CD4-positive, alpha-beta T cell treated with Interleukin-4 for 1 hour (primary cell): Measurements from ENCODE around the gene GMDS.
A peak's percentile ranks its signal among the peaks of the same experiment; 100 is the strongest.

Experiments
- DNase-seq, 2 donors: peaks; one replicate each; pipeline ENCODE4 v3.0.0-alpha.2; 2020 to 2022

Gene GMDS

DNA sequence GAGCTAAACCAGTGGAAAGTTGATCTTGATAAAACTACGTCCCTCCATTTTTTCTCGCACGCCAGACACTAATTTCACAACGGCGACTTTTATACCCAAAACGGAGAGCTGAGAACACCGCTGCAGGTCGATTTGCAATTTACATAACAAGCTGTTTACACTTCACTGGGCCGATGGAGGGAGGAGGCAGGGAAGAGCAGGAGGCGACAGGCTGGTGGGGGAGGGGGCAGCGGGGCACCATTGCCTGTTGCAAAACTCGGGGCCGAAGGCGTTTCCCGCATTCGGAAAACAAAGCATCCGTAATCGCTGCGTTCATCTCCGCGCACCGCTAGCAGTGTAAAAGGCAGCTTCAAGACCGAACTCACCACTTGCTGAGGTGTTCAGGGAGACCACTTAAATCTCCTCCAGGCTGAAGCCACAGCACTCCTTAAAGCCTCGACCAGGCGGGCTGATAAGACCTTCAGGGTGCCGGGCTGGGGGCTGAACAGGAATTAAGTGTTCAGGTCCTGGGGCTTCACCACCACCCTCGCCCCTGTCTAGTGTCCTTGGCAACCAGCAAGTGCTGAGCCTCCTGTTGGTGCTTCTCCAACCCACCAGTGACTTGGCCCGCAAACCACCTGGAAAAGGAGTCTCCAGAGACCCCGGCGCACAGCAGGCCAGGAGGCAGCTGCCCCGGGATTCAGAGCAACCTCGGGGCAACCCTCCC, 637.7 kb downstream of the GMDS start:
- DNase-seq: no peak

DNA sequence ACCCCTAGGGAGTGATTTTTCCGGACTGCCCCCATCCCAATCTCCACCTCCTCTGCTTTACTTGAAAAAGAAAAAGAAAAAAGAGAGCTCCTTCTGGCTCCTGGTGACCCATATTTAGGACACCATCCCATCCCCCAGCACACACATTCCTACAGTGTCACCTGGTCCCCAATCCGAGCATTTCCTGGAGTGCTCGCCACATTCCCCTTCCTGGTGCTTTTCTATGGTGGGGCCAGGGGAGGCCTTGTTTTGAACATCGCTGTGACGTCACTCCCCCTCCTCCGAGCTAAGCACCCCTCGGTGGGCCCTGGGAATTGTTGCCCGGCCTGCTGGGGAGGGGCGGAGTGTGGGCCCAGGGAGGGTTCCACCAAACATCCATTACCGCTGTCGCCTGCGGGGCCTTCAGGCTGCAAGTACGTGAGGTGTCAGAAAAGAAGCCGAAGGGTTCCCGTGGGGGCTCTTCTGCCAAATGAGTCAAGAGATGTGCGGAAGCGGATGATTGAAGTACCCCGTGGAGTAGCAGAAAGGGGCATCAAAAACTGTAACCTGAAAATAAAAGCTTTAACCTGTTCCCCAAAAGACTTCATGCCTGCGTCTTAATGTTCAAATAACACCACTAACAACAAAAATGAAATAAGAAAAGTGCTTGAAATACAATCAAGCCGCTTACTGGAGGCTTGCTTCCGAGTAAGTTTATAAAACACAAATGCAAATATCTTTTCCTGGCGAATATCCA, 638.5 kb downstream of the GMDS start:
- DNase-seq: no peak

DNA sequence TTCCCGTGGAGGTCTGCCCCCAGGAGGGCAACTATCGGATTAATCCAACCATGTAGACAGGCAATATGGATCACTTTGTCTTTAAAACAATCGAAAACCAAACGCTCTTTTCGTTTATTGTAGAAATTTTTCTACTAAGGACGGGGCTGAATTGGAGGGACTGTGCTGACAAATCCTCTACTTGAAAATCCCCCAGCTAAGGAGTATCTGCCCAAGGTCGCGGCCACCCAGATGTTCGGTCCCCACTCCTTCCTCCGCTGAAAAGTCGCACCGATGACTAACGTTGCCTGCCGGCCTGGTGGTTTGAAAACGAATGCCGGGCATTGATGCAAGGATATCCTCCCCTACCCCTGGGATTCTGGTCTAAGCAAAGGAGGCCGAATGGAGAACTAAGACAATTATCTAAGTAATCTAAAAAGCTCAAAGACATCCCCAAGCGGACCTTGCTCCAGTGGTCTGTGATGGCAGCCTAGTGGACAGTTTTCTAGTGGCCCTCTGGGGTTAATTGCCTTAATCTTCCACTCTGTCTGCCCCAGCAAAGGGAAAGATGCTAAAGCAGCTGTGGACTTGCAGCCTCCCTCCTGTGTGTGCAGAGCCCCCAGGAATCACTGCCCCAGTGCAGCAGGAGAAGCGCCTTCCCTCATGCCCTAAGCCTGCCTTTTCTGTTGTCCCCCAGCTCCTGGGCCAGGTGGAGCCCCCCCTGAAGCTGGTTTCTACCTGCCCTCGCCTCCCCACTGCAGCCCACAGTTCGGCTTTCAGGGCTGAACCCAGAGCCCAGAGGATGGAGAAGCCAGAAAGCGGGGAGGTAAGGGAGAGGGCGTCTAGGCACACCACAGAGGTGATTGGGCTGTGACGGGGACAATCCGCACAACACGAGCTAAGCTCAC, 639.3 kb downstream of the GMDS start:
- no peak for DNase-seq

DNA sequence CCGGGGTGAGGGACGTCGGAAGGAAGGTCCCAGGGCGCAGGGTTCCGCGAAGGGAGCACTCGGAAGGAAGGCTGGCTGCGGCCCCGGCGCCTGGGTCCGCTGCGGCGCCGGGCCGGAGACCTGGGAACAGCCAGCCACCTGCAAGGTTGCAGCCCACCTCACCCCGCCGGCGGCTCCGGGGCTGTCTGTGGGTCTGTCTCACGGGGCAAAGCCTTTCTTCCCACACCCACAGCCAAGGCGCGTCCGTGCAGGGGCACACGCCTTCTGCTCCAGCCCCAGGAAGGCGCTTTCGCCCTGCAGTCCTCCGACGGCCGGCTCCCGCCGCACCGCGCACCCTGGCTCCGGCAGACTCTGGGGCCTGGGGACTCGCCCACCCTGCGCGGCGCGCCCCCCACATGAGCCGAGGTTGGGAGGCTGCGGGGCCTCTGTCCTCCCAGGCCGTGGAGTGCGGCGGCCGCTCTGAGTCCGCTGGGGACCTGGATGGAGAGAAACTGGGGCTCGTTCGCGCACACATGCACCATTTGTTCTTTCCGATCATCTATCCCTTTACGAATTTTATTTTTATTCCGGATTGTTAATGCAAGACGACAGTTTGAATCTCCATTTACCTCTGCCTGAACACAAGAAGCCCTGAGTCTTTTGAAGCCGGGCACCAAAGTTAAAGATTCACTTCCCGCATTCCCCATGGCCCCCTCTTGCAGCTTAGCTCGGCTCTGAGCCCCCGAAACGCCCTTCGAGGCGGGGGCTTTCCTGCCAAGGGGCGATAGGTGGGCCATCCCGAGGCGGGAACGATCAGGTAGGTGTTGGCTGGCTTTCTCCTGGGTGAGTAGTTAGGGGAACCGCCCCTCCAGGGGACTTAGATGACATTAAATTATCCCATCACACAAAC, 640.2 kb downstream of the GMDS start:
- no peak for DNase-seq

DNA sequence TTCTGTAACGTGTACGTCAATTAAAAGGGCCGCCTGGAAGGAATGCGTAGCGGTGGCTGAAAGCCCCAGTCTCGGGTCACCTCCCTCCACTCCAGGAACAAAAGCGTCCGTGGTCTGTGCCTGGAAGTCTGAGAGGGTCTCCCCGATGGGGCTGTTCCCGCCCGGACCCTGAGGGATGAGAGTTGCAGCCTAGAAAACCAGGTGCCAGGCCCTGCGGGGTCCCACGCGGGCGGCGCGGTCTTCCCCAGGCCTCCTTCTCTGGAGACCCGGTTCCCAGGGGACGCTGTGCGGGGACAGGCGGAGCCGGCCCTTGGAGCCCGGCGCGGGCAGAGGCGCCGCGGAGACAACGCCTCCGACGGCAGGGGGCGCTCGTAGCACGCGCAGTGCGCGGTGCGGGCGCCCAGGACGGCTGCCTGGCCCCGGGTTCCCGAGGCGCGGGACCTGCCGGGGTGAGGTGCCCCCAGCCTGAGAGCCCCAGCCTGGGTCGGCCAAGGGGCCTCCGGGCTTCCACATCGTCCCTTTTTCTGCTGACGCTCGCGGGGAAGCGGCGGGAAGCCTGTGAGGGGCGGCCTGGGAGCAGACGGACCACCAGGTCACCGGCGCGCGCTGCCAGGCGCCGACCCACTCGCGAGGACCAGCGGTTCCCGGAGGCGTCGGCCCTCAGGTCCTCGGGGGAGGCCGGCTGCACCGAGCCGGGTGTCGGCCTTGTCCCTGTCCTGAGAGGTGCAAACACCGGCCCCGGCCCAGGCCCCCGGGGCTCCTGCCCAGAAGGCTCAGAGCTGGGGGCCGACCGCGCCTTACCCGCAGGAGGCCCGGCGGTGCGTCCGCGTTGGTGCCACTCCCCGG, 641.0 kb downstream of the GMDS start:
- DNase-seq: peak; percentile 50 to 51

DNA sequence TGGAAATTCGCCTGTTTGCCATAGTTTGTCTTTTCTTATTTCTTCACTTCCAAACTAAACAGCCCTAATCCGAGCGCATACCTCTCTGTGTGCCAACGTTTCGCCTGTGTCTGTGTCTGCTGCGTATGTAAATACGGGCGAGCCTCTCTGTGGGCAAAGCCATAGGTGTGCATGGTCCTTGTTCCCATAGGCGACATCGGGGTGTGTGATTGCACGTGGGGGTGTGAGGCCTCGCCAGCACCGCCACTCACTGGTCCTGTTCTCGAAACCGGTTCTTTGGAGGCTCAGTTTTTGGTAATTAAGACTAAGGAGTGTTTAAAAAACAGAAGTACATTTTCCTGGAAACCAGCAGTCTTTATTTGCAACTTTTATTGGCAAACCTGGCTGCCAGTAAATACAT, 641.7 kb downstream of the GMDS start:
- DNase-seq: no peak

DNA sequence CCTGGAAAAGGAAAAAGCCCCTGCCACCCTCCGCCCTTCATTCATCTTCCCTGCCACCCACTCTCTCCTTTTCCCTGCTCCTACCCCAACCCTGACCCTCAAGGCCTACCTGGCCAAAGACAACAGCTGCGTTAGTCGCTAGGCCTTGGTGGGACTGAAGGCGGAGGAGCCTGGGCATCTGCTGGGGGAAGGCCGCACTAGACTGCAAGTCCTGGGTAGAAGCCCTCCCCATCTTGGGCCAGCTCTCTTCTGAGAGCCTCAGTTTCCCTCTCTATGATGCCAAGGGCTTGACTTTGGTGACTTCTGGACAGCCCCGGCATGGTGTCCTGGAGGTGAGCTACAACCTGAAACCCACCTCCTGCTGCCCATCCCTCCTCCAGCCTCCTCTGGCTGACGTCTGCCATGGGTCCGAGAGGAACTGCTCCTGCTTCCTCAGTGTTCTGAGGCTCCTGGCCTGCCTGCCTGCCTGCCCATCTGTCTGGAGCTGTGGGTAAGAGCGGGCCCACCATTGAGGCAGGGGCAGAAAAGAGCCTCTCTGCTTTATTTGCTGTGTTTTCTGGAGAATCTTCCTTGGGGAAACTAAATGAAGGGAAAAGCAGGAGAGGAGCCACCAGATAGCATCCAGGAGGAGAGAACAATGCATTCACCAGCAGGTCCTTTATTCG, 643.2 kb downstream of the GMDS start:
- DNase-seq: no peak

DNA sequence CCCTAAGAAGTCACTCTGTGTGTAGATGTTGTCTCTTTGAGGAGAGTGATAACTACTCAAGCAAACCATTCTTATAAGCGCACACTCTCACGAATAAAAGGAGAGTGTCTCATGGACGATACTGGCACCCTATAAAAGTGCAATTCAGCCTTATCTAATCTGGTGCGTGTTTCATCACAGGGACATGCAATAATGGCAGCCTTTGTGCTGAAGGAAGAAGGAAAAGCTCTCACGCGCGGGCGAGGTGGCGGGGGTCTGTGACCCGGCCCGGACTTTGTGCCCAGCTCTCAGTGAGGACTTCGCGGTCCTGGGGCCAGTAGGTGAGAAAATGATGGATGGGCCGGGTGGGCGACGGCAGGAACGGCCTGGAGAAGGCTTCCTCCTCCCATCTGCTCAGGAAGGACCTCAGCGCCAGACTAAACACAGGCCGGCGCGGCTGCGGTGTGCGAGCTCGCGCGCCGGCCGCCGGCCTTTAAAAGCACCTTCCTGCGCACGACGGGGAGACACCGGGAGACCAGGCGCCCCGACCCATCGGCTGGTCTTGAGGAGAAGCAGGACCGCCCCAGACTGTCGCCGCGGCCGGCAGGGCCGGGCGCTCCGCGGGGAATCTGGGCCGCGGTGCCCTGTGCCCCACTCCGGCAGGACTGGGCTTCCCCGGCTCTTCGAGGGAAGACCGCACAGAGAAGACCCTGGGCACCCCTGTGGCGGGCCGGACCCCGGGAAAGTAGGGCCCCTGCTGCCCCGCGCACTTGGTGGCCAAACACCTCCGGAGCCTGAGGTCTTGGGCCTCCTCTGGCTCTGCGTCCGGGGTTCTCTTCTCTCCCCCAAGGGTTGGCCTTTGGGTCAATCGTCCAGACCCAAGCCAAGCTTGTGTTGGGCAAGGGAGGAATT, 644.0 kb downstream of the GMDS start:
- DNase-seq: no peak

DNA sequence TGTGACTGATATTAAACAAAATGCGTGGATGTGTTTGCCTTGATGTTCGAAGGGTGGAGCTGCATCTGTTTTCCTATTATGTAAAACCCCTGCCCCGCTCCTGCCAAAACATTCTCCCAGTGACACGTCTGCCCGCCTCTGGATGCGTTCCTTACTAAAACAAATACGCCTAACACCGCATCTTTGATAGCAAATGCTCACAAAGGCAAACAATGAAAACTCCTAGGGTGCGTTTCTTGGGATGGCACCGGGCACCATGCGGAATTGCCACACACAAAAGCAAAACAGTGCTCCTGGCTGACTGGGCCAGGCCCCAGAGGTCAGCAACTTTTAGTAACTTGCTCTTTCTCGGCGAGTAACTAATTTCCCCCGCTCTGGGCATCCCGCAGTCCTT, 644.6 kb downstream of the GMDS start:
- no peak for DNase-seq

DNA sequence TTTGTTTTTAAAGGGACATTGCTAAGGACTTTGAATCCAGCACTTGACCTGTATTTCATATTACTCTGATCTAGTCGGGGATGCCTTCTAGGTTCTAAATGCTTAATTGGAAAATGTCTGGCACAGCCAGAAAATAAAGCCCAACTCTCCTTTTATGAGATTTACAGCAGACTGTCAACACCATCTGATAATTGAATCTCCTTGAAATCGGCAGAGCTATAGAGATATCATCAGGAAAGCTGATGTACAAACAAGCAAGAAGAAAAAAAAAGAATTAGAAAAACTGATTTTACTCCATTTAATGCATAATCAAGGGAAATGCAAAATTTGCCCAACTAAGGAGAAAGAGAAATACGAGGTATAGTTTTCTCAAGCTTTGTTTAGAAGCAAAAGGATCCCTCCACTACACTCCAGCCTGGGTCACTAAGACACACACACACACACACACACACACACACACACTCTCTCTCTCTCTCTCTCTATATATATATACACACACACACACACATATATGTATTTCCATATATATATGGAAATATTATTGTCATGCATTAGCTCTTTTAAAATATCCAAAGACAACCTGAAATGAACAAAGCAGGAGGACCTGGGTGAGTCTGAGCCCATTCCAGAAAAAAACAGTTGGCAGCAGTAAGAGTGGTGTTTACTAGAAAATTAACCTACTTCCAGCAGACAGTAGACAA, 645.2 kb downstream of the GMDS start:
- no peak for DNase-seq

DNA sequence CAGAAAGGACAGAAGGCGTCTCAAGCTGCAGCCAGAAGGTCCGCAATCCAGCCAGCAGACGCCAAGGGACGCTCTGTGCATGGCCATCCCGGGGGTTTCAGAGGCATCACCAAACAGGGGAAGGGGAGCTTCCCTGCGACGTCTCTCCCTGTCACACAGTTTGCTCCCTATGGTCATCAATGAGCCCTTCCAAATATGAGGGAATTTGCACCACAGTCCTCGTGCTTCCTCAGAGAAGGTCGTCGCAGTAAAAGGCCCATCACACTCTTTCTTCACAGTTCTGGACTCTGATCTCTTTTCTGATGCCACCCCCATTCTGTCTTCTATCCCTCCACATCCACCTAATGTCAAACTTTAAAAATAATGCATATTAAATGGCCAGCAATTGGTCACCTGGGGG, 645.9 kb downstream of the GMDS start:
- no peak for DNase-seq

DNA sequence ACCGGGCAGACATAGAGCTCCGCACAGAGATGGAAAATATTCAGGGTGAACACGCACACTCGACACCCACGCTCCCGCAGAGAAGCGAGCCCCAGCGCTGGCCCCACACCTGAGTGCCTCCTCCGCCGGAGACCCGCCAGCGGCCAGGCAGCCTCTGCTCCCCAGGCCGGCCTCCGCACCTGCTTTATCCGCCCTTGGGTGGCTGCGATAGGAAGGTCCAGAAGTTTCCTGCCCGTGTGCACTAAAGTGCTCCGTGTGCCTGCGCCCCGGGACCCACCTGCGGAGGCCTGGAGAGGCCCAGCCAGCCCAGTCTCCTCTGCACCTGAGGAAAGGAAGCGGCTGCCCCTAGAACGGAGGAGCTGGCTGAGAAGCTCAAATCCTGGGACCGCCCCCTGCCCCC, 646.5 kb downstream of the GMDS start:
- no peak for DNase-seq

DNA sequence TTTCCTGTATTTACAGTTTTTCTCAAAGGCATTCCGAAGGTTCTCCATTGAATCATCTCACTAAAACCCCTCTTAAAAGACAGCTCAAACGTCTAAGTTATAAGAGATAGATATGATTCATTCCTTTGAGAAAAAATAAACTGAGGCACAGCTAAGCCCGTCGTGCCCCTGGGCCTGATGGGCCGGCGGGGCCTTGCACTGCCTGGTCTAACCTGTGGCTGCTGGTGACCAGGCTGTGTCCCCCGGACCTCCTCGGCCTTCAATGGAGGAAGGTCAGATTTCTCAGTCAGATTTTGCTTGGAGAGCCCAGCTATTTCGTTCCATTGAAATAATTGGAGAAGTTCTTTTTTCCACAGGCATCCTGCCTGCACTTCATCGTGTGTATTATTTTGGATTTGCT, 647.0 kb downstream of the GMDS start:
- no peak for DNase-seq

DNA sequence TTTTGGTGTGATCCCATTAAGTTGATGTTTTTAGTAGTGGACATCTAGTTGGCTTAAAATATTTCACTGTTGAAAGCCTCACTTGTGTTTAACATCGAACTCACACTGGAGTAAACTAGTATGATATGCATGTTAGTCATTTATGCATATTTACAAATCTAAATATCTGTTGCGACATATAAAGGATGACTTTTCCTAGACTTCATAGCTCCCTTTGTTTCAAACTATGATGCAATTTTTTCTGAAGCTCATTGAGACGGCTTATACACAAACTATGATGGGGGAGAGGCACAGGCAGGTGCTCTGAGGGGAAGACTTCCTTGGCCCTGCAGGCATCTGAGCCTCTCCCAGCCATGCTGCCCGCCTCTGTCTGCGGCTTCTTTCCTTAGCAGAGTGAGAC, 647.5 kb downstream of the GMDS start:
- DNase-seq: no peak

DNA sequence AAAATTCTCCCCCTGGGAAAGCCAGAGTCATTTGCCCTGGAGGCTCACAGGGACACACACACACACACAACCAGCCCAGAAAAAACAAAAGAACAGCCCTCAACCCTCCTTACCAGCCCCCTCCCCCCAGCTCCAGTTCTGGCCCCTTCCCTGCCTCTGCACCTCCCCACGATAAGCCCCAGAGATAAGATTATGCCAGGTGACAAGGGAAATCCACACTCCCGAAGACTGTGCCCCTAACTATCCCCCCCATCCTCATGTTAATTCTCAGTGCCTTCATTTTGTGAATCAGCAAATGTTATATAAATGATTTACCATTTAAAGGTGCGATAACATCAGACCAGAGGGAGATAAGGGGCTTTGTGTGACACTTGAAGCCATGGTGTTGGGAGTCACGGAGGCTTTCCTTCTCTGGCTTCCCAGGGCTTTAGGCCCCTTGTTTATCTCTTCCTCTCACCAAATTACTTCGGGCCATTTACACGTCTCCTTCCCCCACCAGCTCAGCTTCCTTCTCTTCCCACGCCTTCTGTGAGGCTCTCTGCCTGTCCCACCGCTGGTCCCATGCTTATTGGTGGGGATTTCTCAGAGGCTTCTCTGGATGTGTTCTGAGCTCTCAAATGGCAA, 648.2 kb downstream of the GMDS start:
- DNase-seq: no peak

DNA sequence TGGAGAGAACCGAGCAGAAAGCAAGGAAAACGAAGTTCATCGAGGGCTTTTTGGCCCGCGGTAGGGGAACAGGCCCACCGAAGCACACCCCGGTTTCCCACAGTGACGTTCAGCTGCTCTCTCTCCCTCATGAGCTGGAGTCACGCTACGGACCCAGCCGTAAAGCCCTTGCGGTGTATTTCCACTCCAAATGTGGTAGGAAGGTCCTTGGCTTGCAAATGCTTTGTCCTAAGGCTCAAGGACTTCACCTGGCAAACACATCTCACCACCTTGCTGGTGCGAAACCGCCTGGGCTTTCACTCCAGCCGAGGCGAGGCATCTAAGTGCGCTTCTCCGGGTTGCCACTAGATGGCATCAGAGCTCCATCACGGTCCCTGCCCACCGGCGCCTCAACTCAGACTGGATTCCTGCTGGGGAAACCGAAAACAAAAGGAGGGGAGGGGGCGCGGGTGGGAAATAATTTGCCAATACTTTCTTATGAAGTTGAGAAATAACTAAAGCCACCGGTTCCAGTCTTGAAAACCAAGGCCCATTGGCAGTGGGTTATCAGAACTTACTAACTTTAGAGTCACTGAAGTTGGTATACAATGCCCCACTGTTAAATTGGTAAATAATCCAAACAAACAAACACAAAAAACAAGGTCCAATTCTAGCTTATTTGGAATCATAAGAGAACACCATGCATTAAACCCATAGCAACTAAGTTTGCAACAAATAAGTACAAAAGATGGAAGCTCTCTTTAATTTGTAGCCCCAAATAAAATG, 649.1 kb downstream of the GMDS start:
- peak; percentile 66 to 68 for DNase-seq

DNA sequence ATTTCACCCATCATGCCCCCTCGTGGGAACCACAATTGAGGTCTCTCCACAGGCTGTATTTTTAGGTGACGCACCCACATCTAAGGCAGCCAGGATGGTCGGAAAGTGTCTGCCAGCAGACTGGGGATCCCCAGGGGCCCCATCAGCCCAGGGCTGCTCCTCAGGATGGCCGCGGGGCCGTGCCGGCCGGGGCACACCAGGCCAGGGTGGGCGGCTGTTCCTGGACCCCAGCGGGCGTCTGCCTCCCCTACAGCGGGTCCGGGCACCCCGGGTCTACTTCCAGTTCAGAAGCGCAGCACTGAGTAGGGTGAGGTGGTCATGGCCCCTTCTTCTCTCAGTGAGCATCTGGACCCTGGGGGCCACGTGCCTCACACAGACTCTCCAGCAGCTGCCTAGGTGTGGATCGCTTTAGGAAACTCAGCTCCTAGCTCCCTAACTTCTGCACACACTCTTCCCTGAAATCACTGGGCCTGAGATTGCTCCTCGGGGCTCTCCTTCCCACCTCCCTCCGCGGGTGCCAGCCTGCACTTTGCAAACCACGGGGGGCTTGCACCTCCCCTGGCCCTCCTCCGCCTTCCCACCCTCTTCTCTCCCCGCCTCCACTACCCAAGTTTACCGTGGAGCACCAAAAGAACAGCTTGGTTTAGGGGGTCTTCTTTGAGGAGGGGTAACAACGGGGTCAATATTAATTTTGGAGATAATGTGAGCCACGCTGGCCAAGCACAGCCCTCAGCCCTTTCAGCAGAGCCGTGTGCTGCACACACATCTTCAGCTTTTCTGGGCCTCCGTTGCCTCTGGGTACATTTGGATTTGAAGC, 649.9 kb downstream of the GMDS start:
- DNase-seq: no peak
